Mammary epithelial cell (primary cell): ENCODE results near the gene CYGB.

ENCODE experiments used
- EZH2 ChIP-seq: IDR thresholded peaks from 2 replicates; pipeline ENCODE4 v1.6.1; 2012; ENCODE audit warnings: low read length, inconsistent platforms, borderline replicate concordance
- TF ChIP-seq, protein P1 (sequence below), 2 donors: IDR thresholded peaks in 1 of 2; conservative IDR thresholded peaks in 1 of 2; 2 replicates each; pipeline ENCODE4 v1.5.1; 2011 to 2012; ENCODE audit warnings: inconsistent platforms in 2 of 2, low read length in 2 of 2, mild to moderate bottlenecking in 2 of 2, control low read depth in 1 of 2, low read depth in 1 of 2; ENCODE audit not compliant: insufficient read depth in 1 of 2; ENCODE audit errors: extremely low read depth in 1 of 2

DNA sequence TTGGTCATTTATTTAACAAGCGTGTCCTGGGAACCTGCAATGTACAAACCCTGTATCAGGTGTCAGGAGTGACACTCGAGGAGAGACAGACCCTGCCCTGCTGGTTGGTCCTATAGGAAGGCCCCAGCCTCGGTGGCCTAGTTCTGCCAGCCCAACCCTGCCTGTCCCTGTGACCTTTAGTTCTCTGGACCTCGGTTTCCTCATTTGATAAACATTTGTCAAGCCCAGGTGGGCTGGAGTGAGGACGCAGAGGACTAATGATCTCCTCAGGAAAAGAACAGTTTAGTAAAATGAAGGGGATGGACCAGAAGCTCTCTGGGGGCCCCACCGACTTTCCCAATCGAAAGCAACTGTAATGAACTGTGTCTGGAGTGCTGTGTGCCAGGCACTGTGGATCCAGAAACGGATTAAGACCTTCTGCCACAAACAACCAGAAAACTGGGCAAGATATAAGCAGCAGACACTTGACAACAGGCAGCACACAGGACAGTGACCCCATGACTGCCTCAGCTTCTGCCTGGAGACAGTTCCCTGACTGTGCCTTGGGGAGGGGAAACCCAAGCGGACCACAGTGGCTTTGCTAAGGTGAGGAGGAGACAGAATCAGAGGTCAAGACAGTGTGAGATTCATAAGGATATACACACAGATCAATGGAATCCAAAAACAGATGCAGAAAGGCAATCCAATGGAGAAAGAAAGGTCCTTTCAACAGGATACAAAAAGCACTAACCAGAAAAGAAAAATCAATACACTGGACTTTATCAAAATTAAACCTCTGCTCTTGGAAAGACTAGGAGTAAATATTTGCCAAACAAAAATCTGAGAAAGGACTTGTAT is 11.1 kb upstream of the CYGB start:
- TF ChIP-seq, protein P1, sequence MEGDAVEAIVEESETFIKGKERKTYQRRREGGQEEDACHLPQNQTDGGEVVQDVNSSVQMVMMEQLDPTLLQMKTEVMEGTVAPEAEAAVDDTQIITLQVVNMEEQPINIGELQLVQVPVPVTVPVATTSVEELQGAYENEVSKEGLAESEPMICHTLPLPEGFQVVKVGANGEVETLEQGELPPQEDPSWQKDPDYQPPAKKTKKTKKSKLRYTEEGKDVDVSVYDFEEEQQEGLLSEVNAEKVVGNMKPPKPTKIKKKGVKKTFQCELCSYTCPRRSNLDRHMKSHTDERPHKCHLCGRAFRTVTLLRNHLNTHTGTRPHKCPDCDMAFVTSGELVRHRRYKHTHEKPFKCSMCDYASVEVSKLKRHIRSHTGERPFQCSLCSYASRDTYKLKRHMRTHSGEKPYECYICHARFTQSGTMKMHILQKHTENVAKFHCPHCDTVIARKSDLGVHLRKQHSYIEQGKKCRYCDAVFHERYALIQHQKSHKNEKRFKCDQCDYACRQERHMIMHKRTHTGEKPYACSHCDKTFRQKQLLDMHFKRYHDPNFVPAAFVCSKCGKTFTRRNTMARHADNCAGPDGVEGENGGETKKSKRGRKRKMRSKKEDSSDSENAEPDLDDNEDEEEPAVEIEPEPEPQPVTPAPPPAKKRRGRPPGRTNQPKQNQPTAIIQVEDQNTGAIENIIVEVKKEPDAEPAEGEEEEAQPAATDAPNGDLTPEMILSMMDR (conservative IDR thresholded peaks at IDR 0.05 in 1 of 2, IDR thresholded peaks at IDR 0.05 in 1 of 2; ENCODE audit: extremely low read depth in 1 of 2, insufficient read depth in 1 of 2, low read depth in 1 of 2, low read length in 2 of 2) = no peak
- TF ChIP-seq EZH2 = no peak
